Spleen (tissue), 11 donors: ENCODE data around the gene ZMIZ1. TPM values are rescaled to one million over a fixed set of nuclear protein-coding genes. Genes with fewer than 3 reads are reported as not detected.
A peak's percentile ranks its signal among the peaks of the same experiment; 100 is the strongest.

Source experiments
- DNase-seq: peaks from one replicate; pipeline ENCODE4 v3.0.0-alpha.2; 2020
- H3K27ac ChIP-seq, 8 donors: fragments of 200-600 bp; sonication (generic) in 7 of 8; 1 replicate in 4 of 8; 2 replicates in 4 of 8; pipeline versions ENCODE4 v1.5.0 to v1.8.0; 2016 to 2021; ENCODE audit warnings: inconsistent platforms in 4 of 8, mild to moderate bottlenecking in 4 of 8, moderate library complexity in 1 of 8
- H3K27me3 ChIP-seq, 7 donors: fragments of 200-600 bp; sonication (generic) in 6 of 7; replicated peaks in 1 of 7; 1 replicate in 4 of 7; 2 replicates in 3 of 7; pipeline versions ENCODE4 v1.5.0 to v1.8.0; 2016 to 2021; ENCODE audit warnings: inconsistent platforms in 3 of 7, mild to moderate bottlenecking in 1 of 7
- H3K36me3 ChIP-seq, 6 donors: fragments of 200-600 bp; sonication (generic) in 5 of 6; 1 replicate in 4 of 6; 2 replicates in 2 of 6; pipeline versions ENCODE4 v1.5.0 to v1.8.0; 2016 to 2021; ENCODE audit warnings: inconsistent platforms in 2 of 6
- H3K4me1 ChIP-seq, 6 donors: fragments of 200-600 bp; sonication (generic) in 5 of 6; 1 replicate in 3 of 6; 2 replicates in 3 of 6; pipeline versions ENCODE4 v1.5.0 to v1.8.0; 2016 to 2021; ENCODE audit warnings: inconsistent platforms in 3 of 6
- H3K4me3 ChIP-seq, 8 donors: fragments of 200-600 bp; sonication (generic) in 7 of 8; 1 replicate in 4 of 8; 2 replicates in 4 of 8; pipeline versions ENCODE4 v1.5.0 to v1.8.0; 2016 to 2021; ENCODE audit warnings: inconsistent platforms in 4 of 8, mild to moderate bottlenecking in 4 of 8, moderate library complexity in 2 of 8
- H3K9me3 ChIP-seq, 8 donors: fragments of 200-600 bp; sonication (generic) in 7 of 8; 1 replicate in 4 of 8; 2 replicates in 4 of 8; pipeline versions ENCODE4 v1.5.0 to v1.8.0; 2016 to 2021; ENCODE audit warnings: inconsistent platforms in 4 of 8
- POLR2A ChIP-seq, 3 donors: fragments of 450-650 bp; IDR thresholded peaks; one replicate each; pipeline ENCODE4 v1.5.1; 2017; ENCODE audit warnings: antibody characterized with exemption in 3 of 3, mild to moderate bottlenecking in 1 of 3
- POLR2AphosphoS5 ChIP-seq, 3 donors: sonication (generic); formaldehyde crosslinking; IDR thresholded peaks; one replicate each; pipeline ENCODE4 v1.5.1; 2017; ENCODE audit warnings: antibody characterized with exemption in 3 of 3
- WGBS, 5 donors: extraction: QIAGEN DNeasy Blood & Tissue Kit in 3 of 5; methylation state at CpG; one replicate each; pipeline versions ENCODE4 v1.1.5 to v1.1.7; 2013 to 2018; 5-methylcytosine and 5-hydroxymethylcytosine counted together
- intact Hi-C: fragments of 100-400 bp; cut with DNase I; formaldehyde crosslinking; loops from one replicate; pipeline ENCODE4 v1.15.0; 2023; ENCODE audit warnings: low total_unique reads
- polyA plus RNA-seq, 3 donors: library from polyadenylated mRNA; stranded (reverse); fragments of 200-250 nt; gene quantifications; one replicate each; pipeline ENCODE4 v1.2.1, GENCODE V29; 2013
- total RNA-seq, 7 donors: library from RNA; depleted of rRNA in 3 of 7; stranded (reverse); fragments of >200 nt in 3 of 7; fragmentation: NEBNext Ultra II Directional in 4 of 7; extraction: Animal tissue kit (Norgen Biotek cat#: 25700) in 4 of 7; gene quantifications; one replicate each; pipeline versions ENCODE4 v1.1.0 to v1.2.1, GENCODE V29; 2016 to 2021
- TF ChIP-seq, protein P1 (sequence below), 11 experiments: fragments of 200-600 bp in 7 of 11; fragments of 450-650 bp in 4 of 11; sonication (generic) in 4 of 11; IDR thresholded peaks in 8 of 11; conservative IDR thresholded peaks in 3 of 11; 1 replicate in 7 of 11; 2 replicates in 4 of 11; pipeline versions ENCODE4 v1.4.0 to v1.8.0; 2016 to 2021; ENCODE audit warnings: antibody characterized with exemption in 11 of 11, inconsistent platforms in 4 of 11, mild to moderate bottlenecking in 1 of 11
- donor health status: healthy with polysubstance abuse.
- donor health status: DM: no; HTN: no; CAD: no; lungs with moderate emphysema.
- donor health status: DM: no; HTN: no; CAD: no.
- donor health status: Bipolar disorder and iron deficiency.
- donor health status: healthy.
- donor health status: DM: no; HTN: no; CAD: no.
- donor health status: DM: yes; HTN: yes; CAD: no.

Gene ZMIZ1
- total and polyA plus RNA-seq, 10 donors = 10.7 to 210 (median 125) TPM

DNA sequence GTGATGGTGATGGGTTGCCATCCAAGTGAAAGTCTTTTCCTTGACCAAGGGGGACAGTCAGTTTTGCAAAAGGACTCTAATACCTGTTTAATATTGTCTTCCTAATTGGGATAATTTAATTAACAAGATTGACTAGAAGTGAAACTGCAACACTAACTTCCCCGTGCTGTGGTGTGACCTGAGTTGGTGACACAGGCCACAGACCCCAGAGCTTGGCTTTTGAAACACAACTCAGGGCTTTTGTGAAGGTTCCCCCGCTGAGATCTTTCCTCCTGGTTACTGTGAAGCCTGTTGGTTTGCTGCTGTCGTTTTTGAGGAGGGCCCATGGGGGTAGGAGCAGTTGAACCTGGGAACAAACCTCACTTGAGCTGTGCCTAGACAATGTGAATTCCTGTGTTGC lies 285.4 kb downstream of the ZMIZ1 start:
- Histone ChIP-seq H3K27me3 (no peaks in the 10 kb centered on the region), H3K36me3 (peaks cover 10 to 88% (median 65%) of the 10 kb centered on the region in 6 donors), H3K9me3 (no peaks in the 10 kb centered on the region), H3K27ac (peak overlapping the region in 4 of 8 donors; percentile 35 to 96 (median 70)), H3K4me3 (no peak overlapping the region), H3K4me1 (peaks cover 9 to 86% (median 55%) of the 10 kb centered on the region in 6 donors)
- TF ChIP-seq, protein P1, sequence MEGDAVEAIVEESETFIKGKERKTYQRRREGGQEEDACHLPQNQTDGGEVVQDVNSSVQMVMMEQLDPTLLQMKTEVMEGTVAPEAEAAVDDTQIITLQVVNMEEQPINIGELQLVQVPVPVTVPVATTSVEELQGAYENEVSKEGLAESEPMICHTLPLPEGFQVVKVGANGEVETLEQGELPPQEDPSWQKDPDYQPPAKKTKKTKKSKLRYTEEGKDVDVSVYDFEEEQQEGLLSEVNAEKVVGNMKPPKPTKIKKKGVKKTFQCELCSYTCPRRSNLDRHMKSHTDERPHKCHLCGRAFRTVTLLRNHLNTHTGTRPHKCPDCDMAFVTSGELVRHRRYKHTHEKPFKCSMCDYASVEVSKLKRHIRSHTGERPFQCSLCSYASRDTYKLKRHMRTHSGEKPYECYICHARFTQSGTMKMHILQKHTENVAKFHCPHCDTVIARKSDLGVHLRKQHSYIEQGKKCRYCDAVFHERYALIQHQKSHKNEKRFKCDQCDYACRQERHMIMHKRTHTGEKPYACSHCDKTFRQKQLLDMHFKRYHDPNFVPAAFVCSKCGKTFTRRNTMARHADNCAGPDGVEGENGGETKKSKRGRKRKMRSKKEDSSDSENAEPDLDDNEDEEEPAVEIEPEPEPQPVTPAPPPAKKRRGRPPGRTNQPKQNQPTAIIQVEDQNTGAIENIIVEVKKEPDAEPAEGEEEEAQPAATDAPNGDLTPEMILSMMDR (IDR thresholded peaks at IDR 0.05 in 8 of 11, conservative IDR thresholded peaks at IDR 0.05 in 3 of 11) = no peak
- no peak for DNase-seq
- intact Hi-C loops = no loop called here
- 18 to 35% (median 25%) methylated on average over 3 of the region's 3 CpGs for WGBS, 5 donors

DNA sequence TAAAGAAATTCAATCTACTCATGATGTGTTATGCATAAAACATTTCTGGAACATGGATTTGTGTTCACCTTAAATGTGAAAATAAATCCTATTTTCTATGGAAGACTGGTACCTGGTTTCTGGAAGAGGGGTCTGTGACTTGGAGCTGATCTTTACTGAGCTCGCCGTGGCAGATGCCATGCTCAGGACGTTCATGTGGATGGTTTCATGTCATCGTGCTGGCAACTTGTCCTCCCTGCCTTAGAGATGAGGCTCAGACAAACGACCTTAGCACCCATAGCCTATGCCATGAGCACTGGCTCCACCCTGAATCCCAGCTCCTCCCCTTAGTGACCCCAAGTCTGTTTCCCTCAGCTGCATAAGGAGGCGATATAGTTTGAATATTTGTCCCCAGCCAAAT lies 285.8 kb downstream of the ZMIZ1 start:
- no peaks in the 10 kb centered on the region for H3K27me3 ChIP-seq
- H3K9me3 ChIP-seq = no peaks in the 10 kb centered on the region
- H3K27ac ChIP-seq = peak overlapping the region in 3 of 8 donors; percentile 68 to 96 (median 72)
- WGBS, 5 donors = 90 to 94% (median 94%) methylated on average over 6 of the region's 6 CpGs
- intact Hi-C loops = no loop called here
- TF ChIP-seq, protein P1 (IDR thresholded peaks at IDR 0.05 in 8 of 11, conservative IDR thresholded peaks at IDR 0.05 in 3 of 11) = no peak
- TF ChIP-seq POLR2AphosphoS5 (IDR thresholded peaks at IDR 0.05) = no peak
- TF ChIP-seq POLR2A (IDR thresholded peaks at IDR 0.05) = no peak
- DNase-seq = no peak
- no peak overlapping the region for H3K4me3 ChIP-seq
- peaks cover 9 to 83% (median 60%) of the 10 kb centered on the region in 6 donors for H3K36me3 ChIP-seq
- peaks cover 6 to 86% (median 50%) of the 10 kb centered on the region in 6 donors for H3K4me1 ChIP-seq

DNA sequence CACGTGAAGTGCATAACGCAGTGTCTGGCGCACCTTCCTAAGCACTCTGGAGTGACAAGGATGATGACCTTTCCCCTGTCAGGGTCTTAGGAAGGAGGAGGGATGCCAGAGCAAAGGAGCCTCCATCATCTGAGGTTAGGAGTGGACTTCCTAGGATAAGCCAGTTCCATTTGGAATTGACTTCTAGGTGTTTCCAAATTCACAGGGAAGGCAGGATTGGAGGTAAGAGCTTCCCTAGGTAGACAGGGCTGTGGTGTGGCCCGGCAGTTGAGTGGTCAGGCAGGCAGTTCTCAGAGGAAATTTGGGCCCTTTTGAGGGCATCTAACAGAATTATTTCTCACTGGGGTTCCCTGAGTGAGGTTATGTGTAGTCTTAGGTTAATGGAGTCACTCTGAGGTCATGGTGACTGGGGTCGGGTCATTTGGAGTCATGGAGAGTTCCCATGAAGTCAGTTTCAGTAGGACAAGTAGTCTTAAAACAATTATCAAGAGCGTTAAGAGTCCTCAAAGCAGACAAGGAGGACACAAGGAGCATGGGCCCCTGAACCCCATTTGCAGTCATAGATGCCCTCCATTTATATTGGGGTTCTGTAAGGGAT lies 286.8 kb downstream of the ZMIZ1 start:
- Histone ChIP-seq H3K9me3 (no peaks in the 10 kb centered on the region), H3K27ac (peak overlapping the region in 5 of 8 donors; percentile 15 to 96 (median 38)), H3K36me3 (peaks cover 6 to 74% (median 51%) of the 10 kb centered on the region in 6 donors), H3K27me3 (no peaks in the 10 kb centered on the region), H3K4me1 (peaks cover 3 to 86% (median 49%) of the 10 kb centered on the region in 6 donors), H3K4me3 (no peak overlapping the region)
- intact Hi-C loops = no loop called here
- DNase-seq = no peak
- WGBS, 5 donors = 80 to 93% (median 86%) methylated on average over 6 of the region's 6 CpGs
- TF ChIP-seq, protein P1 (IDR thresholded peaks at IDR 0.05 in 8 of 11, conservative IDR thresholded peaks at IDR 0.05 in 3 of 11) = no peak
- TF ChIP-seq POLR2A (IDR thresholded peaks at IDR 0.05) = no peak
- TF ChIP-seq POLR2AphosphoS5 (IDR thresholded peaks at IDR 0.05) = no peak

DNA sequence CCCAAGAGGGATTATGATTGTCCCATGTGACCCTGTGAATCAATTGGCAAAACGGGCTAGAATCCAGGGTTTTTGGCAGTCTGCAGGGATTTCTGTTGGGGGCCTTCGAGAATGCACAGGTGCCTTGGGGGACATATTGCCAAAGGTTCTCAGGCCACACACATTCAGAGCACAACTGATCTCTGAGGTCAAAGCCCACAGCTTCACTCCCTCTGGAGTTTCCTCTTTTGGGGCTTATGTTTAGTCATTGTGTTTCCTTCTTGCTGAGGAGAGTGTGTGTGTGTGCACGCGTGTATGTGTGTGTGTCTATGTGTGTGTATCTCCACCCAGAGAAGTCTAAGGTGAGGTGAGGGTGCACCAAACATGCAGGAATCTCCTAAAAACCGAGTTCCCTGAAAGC lies 287.3 kb downstream of the ZMIZ1 start:
- TF ChIP-seq POLR2A (IDR thresholded peaks at IDR 0.05) = no peak
- TF ChIP-seq POLR2AphosphoS5 (IDR thresholded peaks at IDR 0.05) = peak in 1 of 3 donors; percentile 34
- TF ChIP-seq, protein P1 (IDR thresholded peaks at IDR 0.05 in 8 of 11, conservative IDR thresholded peaks at IDR 0.05 in 3 of 11) = no peak
- peak; percentile 69 for DNase-seq
- Histone ChIP-seq H3K9me3 (no peaks in the 10 kb centered on the region), H3K27me3 (no peaks in the 10 kb centered on the region), H3K36me3 (peaks cover 6 to 68% (median 46%) of the 10 kb centered on the region in 6 donors), H3K4me3 (no peak overlapping the region), H3K27ac (peak overlapping the region in 5 of 8 donors; percentile 15 to 96 (median 38)), H3K4me1 (peaks cover 3 to 80% (median 46%) of the 10 kb centered on the region in 6 donors)
- WGBS, 5 donors = 38 to 53% (median 47%) methylated on average over 5 of the region's 5 CpGs
- intact Hi-C loops = no loop called here
